GM23338 (cell line): ENCODE measurements around the gene LRRC10B. TPM values are rescaled to one million over a fixed set of nuclear protein-coding genes. Genes with fewer than 3 reads are reported as not detected.

Experiments used
- ATAC-seq: fragments of 200-7000 bp; cut with Tn5 transposase; 3 replicates; pipeline ENCODE4 v1.9.1; 2020
- DNase-seq: peaks from one replicate; pipeline ENCODE4 v3.0.0-alpha.2; 2015; ENCODE audit warnings: low spot score
- H2AFZ ChIP-seq: fragments of 200-600 bp; sonication (generic); 2 replicates; pipeline ENCODE4 v1.8.0; 2016; ENCODE audit warnings: antibody characterized with exemption, mild to moderate bottlenecking, moderate library complexity
- H3F3A ChIP-seq: fragments of 200-600 bp; sonication (generic); replicated peaks from 2 replicates; pipeline ENCODE4 v1.8.0; 2017; ENCODE audit warnings: antibody characterized with exemption, mixed run types, low read depth
- H3K27ac ChIP-seq: fragments of 200-600 bp; sonication (generic); 2 replicates; pipeline ENCODE4 v1.6.1; 2016; ENCODE audit warnings: low read depth
- H3K27me3 ChIP-seq: fragments of 200-600 bp; sonication (generic); 2 replicates; pipeline ENCODE4 v1.8.0; 2016; ENCODE audit warnings: mild to moderate bottlenecking, mixed run types, moderate library complexity; ENCODE audit not compliant: insufficient read depth
- H3K36me3 ChIP-seq: fragments of 200-600 bp; sonication (generic); 2 replicates; pipeline ENCODE4 v1.8.0; 2016; ENCODE audit warnings: mild to moderate bottlenecking; ENCODE audit not compliant: insufficient read depth
- H3K4me1 ChIP-seq: fragments of 200-600 bp; sonication (generic); 2 replicates; pipeline ENCODE4 v1.8.0; 2016; ENCODE audit warnings: mild to moderate bottlenecking, moderate library complexity; ENCODE audit not compliant: insufficient read depth
- H3K4me2 ChIP-seq: fragments of 200-600 bp; sonication (generic); 2 replicates; pipeline ENCODE4 v1.7.1; 2017; ENCODE audit warnings: mixed run types
- H3K4me3 ChIP-seq: fragments of 200-600 bp; sonication (generic); 2 replicates; pipeline ENCODE4 v1.6.1; 2016; ENCODE audit warnings: mixed run types
- H3K79me2 ChIP-seq: fragments of 200-600 bp; sonication (generic); replicated peaks from 2 replicates; pipeline ENCODE4 v1.8.0; 2017; ENCODE audit warnings: mild to moderate bottlenecking; ENCODE audit not compliant: insufficient read depth
- H3K9me2 ChIP-seq: fragments of 200-600 bp; sonication (generic); 2 replicates; pipeline ENCODE4 v1.8.0; 2017; ENCODE audit not compliant: insufficient read depth
- H4K20me1 ChIP-seq: fragments of 200-600 bp; sonication (generic); replicated peaks from 2 replicates; pipeline ENCODE4 v1.8.0; 2017; ENCODE audit warnings: mild to moderate bottlenecking; ENCODE audit not compliant: insufficient read depth
- H3K27ac Mint-ChIP-seq: 2 replicates; pipeline ENCODE4 v1.8.0; 2020; ENCODE audit warnings: inconsistent platforms, mild to moderate bottlenecking, moderate library complexity, mixed read lengths
- H3K27me3 Mint-ChIP-seq: 3 replicates; pipeline ENCODE4 v1.8.0; 2022; ENCODE audit warnings: low read depth, mild to moderate bottlenecking, moderate library complexity, mixed read lengths, inconsistent platforms; ENCODE audit not compliant: insufficient read depth, poor library complexity
- H3K36me3 Mint-ChIP-seq: 3 replicates; pipeline ENCODE4 v1.8.0; 2021; ENCODE audit warnings: low read depth, mild to moderate bottlenecking, inconsistent platforms, moderate library complexity, mixed read lengths
- H3K4me1 Mint-ChIP-seq: 3 replicates; pipeline ENCODE4 v1.8.0; 2020; ENCODE audit warnings: mild to moderate bottlenecking, inconsistent platforms, mixed read lengths
- H3K4me3 Mint-ChIP-seq: 3 replicates; pipeline ENCODE4 v1.8.0; 2021; ENCODE audit warnings: moderate library complexity, mild to moderate bottlenecking, inconsistent platforms, mixed read lengths
- H3K9me3 Mint-ChIP-seq: 3 replicates; pipeline ENCODE4 v1.8.0; 2020; ENCODE audit warnings: moderate library complexity, mild to moderate bottlenecking, inconsistent platforms, mixed read lengths
- CREB1 ChIP-seq: fragments of 250-450 bp; sonication (Bioruptor Pico); IDR thresholded peaks from 2 replicates; pipeline ENCODE4 v1.5.0; 2020; ENCODE audit warnings: low read depth, mild to moderate bottlenecking, moderate library complexity
- EZH2 ChIP-seq: fragments of 200-600 bp; sonication (generic); IDR thresholded peaks from one replicate; pipeline ENCODE4 v1.8.0; 2017; ENCODE audit warnings: antibody characterized with exemption, mild to moderate bottlenecking, low read depth; ENCODE audit not compliant: unreplicated experiment
- EZH2phosphoT487 ChIP-seq: fragments of 200-600 bp; sonication (generic); IDR thresholded peaks from one replicate; pipeline ENCODE4 v1.8.1; 2018; ENCODE audit warnings: antibody characterized with exemption; ENCODE audit not compliant: unreplicated experiment
- JUNB ChIP-seq: IDR thresholded peaks from one replicate; pipeline ENCODE4 v1.6.1; 2016; ENCODE audit warnings: antibody characterized with exemption; ENCODE audit not compliant: unreplicated experiment
- STAT1 ChIP-seq: IDR thresholded peaks from one replicate; pipeline ENCODE4 v1.6.1; 2016; ENCODE audit warnings: antibody characterized with exemption; ENCODE audit not compliant: unreplicated experiment
- ZNF462 ChIP-seq: fragments of 250-450 bp; sonication (Bioruptor Pico); IDR thresholded peaks from 2 replicates; pipeline ENCODE4 v1.5.0; 2020; ENCODE audit warnings: mild to moderate bottlenecking, moderate library complexity
- polyA plus RNA-seq: library from polyadenylated mRNA; unstranded; fragments of >200 nt; fragmentation: Nextera tagmentation; extraction: Ambion mirVana; gene quantifications from 2 replicates; pipeline ENCODE4 v1.2.1, GENCODE V29; 2016
- total RNA-seq: library from RNA; depleted of rRNA; stranded (reverse); fragments of >200 nt; shearing (Covaris generic); gene quantifications from 2 replicates; pipeline ENCODE4 v1.2.3, GENCODE V29; 2014
- TF ChIP-seq, protein P1 (sequence below), 2 experiments: fragments of 200-600 bp in 1 of 2; sonication (generic) in 1 of 2; conservative IDR thresholded peaks; 2 replicates each; pipeline versions ENCODE4 v1.5.1 to v1.6.1; 2016 to 2017; ENCODE audit warnings: antibody characterized with exemption in 2 of 2, low read depth in 2 of 2, mild to moderate bottlenecking in 2 of 2, moderate library complexity in 1 of 2

Gene LRRC10B
- total and polyA plus RNA-seq, 2 experiments from 2014 or later = 0.47 to 1.6 TPM

- TF ChIP-seq, protein P1, sequence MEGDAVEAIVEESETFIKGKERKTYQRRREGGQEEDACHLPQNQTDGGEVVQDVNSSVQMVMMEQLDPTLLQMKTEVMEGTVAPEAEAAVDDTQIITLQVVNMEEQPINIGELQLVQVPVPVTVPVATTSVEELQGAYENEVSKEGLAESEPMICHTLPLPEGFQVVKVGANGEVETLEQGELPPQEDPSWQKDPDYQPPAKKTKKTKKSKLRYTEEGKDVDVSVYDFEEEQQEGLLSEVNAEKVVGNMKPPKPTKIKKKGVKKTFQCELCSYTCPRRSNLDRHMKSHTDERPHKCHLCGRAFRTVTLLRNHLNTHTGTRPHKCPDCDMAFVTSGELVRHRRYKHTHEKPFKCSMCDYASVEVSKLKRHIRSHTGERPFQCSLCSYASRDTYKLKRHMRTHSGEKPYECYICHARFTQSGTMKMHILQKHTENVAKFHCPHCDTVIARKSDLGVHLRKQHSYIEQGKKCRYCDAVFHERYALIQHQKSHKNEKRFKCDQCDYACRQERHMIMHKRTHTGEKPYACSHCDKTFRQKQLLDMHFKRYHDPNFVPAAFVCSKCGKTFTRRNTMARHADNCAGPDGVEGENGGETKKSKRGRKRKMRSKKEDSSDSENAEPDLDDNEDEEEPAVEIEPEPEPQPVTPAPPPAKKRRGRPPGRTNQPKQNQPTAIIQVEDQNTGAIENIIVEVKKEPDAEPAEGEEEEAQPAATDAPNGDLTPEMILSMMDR (conservative IDR thresholded peaks at IDR 0.05; ENCODE audit: low read depth in 2 of 2) = no peak
- TF ChIP-seq EZH2phosphoT487 (no peak), CREB1 (no peak)
Observed at GRCh38 chr11:61484541-61484940, 24.0 kb upstream of the LRRC10B start (continued).

GRCh38 chr11:61485080-61485479, 23.5 kb upstream of the LRRC10B start:
- DNase-seq (no peak), ATAC-seq (no peak)
- H3K27me3 ChIP-seq = no peaks in the 10 kb centered on the region
- 0 out of 2 replicates have a peak, but pooled peaks cover 2% of the 10 kb centered on the region for H4K20me1 ChIP-seq
- no peak for TF ChIP-seq STAT1
- TF ChIP-seq, protein P1 (conservative IDR thresholded peaks at IDR 0.05; ENCODE audit: low read depth in 2 of 2) = no peak
- no peak for TF ChIP-seq ZNF462 (CRISPR knock-in tag)
- TF ChIP-seq JUNB = no peak
- no peak for TF ChIP-seq EZH2
- no peaks in the 10 kb centered on the region for H3K79me2 ChIP-seq
- H3K4me3 ChIP-seq = no peak overlapping the region
- H2AFZ ChIP-seq = no peak overlapping the region
- H3K36me3 Mint-ChIP-seq = no peaks in the 10 kb centered on the region
- H3K4me1 Mint-ChIP-seq = peaks cover 47% of the 10 kb centered on the region
- H3K4me3 Mint-ChIP-seq = no peak overlapping the region
- H3K27ac ChIP-seq = no peak overlapping the region
- H3K36me3 ChIP-seq = no peaks in the 10 kb centered on the region
- H3F3A ChIP-seq = 0 out of 2 replicates have a peak, but pooled peaks cover 6% of the 10 kb centered on the region
- H3K9me2 ChIP-seq = no peaks in the 10 kb centered on the region
- peaks cover 23% of the 10 kb centered on the region for H3K27me3 Mint-ChIP-seq
- no peak overlapping the region for H3K27ac Mint-ChIP-seq
- peaks cover 30% of the 10 kb centered on the region for H3K4me1 ChIP-seq
- no peaks in the 10 kb centered on the region; the same call in 2 of the 3 replicates for H3K9me3 Mint-ChIP-seq
- no peak overlapping the region for H3K4me2 ChIP-seq
